HFFc6 (cell line): Measurements from ENCODE around the gene SRPX2. TPM values are rescaled to one million over a fixed set of nuclear protein-coding genes. Genes with fewer than 3 reads are reported as not detected.

Source experiments
- DNase-seq: peaks from one replicate; pipeline ENCODE4 v3.0.0-alpha.2; 2018
- H3K27ac Mint-ChIP-seq: 2 replicates; pipeline ENCODE4 v1.8.0; 2020; ENCODE audit warnings: mild to moderate bottlenecking, mixed read lengths
- H3K27me3 Mint-ChIP-seq: 2 replicates; pipeline ENCODE4 v1.8.0; 2021; ENCODE audit warnings: mild to moderate bottlenecking, moderate library complexity, mixed read lengths; ENCODE audit not compliant: insufficient read depth
- H3K36me3 Mint-ChIP-seq: 2 replicates; pipeline ENCODE4 v1.8.0; 2021; ENCODE audit warnings: low read depth, mixed read lengths
- H3K4me1 Mint-ChIP-seq: 2 replicates; pipeline ENCODE4 v1.8.0; 2020; ENCODE audit warnings: low read depth, mixed read lengths
- H3K4me3 Mint-ChIP-seq: 2 replicates; pipeline ENCODE4 v1.8.0; 2020; ENCODE audit warnings: mild to moderate bottlenecking, moderate library complexity, mixed read lengths
- H3K9me3 Mint-ChIP-seq: 2 replicates; pipeline ENCODE4 v1.8.0; 2020; ENCODE audit warnings: mild to moderate bottlenecking, mixed read lengths
- total RNA-seq, 6 experiments: library from RNA; stranded (reverse); fragmentation: NEBNext Ultra II Directional; extraction: Animal tissue kit (Norgen Biotek cat#: 25700); gene quantifications; 2 replicates in 1 of 6; 3 replicates in 5 of 6; pipeline ENCODE4 v1.2.3, GENCODE V29; 2021
- TF ChIP-seq, protein P1 (sequence below): fragments of 200-600 bp; sonication (generic); IDR thresholded peaks from 2 replicates; pipeline ENCODE4 v1.5.0; 2021; ENCODE audit warnings: antibody characterized with exemption, mild to moderate bottlenecking

Gene SRPX2
- total RNA-seq, 6 experiments from 2014 or later, result 16.8 to 32.0 (median 23.7) TPM

DNA sequence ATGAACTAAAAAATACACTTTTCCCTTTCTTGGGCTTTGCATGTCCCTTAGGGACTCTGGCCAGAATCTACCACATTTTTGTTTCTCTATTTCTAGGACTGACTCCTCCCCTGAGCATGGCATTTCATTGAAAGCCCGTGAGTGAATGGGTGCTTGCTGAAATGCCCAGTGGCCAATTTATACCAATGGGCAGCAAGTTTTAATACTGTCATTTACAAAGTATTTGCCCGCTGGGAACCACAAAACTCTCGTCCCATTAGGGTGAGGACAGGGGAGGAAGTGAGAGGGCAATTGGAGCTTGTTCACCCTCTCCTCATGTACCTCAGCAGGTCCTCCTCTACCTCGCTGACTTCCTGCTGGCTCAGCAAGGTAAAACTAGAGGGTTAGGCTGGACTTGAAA is 1.1 kb downstream of the SRPX2 start:
- peaks cover 77% of the 10 kb centered on the region for H3K4me1 Mint-ChIP-seq
- no peaks in the 10 kb centered on the region for H3K36me3 Mint-ChIP-seq
- H3K27me3 Mint-ChIP-seq, result peaks cover 1% of the 10 kb centered on the region
- TF ChIP-seq, protein P1, sequence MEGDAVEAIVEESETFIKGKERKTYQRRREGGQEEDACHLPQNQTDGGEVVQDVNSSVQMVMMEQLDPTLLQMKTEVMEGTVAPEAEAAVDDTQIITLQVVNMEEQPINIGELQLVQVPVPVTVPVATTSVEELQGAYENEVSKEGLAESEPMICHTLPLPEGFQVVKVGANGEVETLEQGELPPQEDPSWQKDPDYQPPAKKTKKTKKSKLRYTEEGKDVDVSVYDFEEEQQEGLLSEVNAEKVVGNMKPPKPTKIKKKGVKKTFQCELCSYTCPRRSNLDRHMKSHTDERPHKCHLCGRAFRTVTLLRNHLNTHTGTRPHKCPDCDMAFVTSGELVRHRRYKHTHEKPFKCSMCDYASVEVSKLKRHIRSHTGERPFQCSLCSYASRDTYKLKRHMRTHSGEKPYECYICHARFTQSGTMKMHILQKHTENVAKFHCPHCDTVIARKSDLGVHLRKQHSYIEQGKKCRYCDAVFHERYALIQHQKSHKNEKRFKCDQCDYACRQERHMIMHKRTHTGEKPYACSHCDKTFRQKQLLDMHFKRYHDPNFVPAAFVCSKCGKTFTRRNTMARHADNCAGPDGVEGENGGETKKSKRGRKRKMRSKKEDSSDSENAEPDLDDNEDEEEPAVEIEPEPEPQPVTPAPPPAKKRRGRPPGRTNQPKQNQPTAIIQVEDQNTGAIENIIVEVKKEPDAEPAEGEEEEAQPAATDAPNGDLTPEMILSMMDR, result no peak
- peak overlapping the region; percentile 91 for H3K27ac Mint-ChIP-seq
- H3K9me3 Mint-ChIP-seq, result no peaks in the 10 kb centered on the region
- peak overlapping the region; percentile 91 for H3K4me3 Mint-ChIP-seq
- peak; percentile 16 for DNase-seq

DNA sequence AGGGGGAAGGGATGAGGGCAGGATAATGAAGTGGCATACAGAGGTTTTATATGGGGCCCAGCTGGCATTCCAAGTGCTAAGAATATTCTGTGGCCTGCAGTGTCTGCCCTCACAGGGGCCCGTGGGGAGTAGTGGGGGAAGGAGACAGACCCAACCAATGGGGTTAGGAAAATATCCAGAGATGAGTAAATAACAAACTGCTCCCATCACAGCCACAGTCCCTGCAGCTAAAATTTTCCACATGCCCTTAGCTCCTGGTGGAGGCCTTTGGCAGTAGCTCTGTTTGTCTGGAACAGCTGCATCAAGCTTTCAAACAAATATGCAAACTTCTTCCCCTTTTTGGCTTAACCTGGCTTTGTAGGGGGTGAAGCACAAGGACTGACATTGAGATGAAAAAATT is 3.1 kb downstream of the SRPX2 start:
- Mint-ChIP-seq H3K27ac (peak overlapping the region; percentile 99), H3K9me3 (no peaks in the 10 kb centered on the region), H3K4me1 (peaks cover 94% of the 10 kb centered on the region), H3K36me3 (peaks cover 3% of the 10 kb centered on the region), H3K27me3 (peaks cover 1% of the 10 kb centered on the region), H3K4me3 (peak overlapping the region; percentile 34; the same call in 1 of the 2 replicates)
- no peak for DNase-seq
- TF ChIP-seq, protein P1, result no peak

DNA sequence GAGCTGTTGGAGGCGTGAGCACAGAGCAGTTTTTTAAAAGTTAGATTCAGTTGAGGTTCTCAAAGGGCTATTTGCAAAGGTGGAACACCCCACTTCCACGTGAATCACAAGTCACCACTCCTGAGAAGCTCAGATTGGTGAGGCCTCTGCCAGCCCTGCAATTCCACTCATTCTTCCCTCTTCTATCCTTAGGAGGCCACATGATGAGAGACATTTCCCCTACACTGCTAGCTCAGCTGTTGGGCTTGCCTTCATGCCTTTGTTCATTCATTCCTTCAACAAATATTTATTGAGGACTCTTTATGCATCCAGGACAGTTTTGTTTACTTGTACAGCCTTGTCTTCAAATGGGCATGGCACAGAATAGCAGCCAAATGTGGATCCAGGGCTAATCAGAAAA is 3.7 kb downstream of the SRPX2 start:
- no peak for DNase-seq
- H3K27me3 Mint-ChIP-seq, result peaks cover 1% of the 10 kb centered on the region
- H3K4me3 Mint-ChIP-seq, result peak overlapping the region; percentile 34; the same call in 1 of the 2 replicates
- peaks cover 8% of the 10 kb centered on the region for H3K36me3 Mint-ChIP-seq
- TF ChIP-seq, protein P1, result no peak
- H3K9me3 Mint-ChIP-seq, result no peaks in the 10 kb centered on the region
- H3K4me1 Mint-ChIP-seq, result peaks cover 94% of the 10 kb centered on the region
- H3K27ac Mint-ChIP-seq, result peak overlapping the region; percentile 99

DNA sequence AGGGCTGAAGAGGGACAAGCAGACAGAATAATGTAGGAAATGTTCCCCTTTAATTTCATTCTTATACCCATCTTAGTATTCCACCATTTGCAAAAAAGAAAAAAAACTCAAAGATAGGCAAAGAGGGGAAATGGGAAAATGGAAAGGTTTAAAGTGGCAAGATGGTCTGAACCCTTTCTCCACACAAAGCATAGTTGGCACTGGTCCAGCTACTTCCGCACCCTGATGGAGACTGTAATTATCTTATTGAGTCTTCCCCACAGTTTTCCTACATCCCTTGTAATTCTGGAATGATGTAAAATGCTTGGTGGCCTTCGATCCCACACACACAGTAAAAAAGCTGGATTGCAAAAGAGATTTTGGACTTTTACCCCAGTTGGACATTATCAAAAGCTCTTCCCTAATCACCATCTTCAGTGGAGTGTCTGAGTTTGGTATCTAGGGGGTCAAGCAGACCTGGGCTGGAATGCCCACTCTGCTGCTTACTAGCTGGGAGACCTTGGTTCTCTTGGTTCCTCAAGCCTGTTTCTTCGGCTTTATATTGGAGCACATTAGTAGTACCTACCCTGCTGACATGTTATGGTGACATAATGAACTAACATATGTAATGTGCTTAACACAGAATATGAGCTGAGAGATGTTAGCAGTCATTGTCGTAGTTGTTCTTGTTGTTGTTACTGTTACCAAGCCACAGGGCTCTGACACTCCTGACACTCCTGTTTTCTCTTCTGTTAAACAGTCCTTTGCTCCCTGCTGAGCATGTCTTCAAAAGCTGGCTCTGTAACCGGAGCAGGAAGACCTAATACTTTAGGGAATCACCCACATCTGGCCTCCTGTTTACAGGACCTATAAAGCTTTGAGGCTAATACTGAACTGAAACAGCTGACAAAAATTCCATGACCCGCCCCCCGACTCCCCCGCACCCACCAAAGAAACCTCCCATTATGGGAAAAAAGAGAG is 4.7 kb downstream of the SRPX2 start:
- TF ChIP-seq, protein P1, result no peak
- peak; percentile 49 for DNase-seq
- Mint-ChIP-seq H3K27ac (peak overlapping the region; percentile 99), H3K4me1 (peaks cover 93% of the 10 kb centered on the region), H3K4me3 (peak overlapping the region; percentile 83), H3K9me3 (no peaks in the 10 kb centered on the region), H3K36me3 (peaks cover 8% of the 10 kb centered on the region), H3K27me3 (peaks cover 1% of the 10 kb centered on the region)

DNA sequence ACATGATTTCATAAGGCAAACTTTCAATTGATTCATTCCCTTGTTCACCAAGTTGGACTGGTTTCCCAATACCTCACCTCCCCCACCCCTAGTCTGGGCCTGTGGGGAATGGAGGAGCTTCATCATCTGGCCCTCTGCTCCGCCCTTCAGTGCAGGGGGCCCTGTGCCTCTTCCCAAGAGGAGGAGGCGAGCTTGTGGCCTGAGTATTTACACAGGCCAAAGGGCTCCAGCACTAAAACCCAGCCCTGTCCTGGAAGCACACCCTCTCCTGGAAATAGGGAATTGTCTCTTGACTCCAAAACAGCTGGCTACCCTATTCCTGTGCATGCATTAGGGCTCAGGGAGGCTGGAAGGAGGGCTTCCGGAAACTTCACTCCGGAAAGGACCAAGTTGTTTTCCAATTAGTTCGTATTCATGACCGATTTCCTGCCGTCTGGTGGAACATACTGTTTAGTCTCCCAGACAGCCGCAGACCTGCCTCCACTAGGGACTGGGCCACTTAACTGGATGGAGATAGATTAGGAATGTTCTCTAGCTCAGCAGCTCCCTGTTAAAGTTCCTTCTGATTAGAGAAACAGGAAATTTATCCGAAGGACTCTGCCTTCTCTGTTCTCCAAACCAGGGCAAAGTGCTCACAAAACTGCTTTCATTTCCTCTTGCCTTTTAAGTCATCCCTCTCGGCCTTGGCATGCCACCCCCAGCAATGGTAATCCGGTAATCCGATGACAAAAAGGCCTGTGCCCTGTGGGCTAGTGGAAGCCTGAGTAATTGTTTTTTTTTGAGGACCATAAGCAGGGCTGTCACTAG is 5.8 kb downstream of the SRPX2 start:
- Mint-ChIP-seq H3K4me1 (peaks cover 89% of the 10 kb centered on the region), H3K27me3 (peaks cover 1% of the 10 kb centered on the region), H3K36me3 (peaks cover 8% of the 10 kb centered on the region), H3K27ac (peak overlapping the region; percentile 99), H3K9me3 (no peaks in the 10 kb centered on the region), H3K4me3 (peak overlapping the region; percentile 83)
- peak; percentile 82 for DNase-seq
- TF ChIP-seq, protein P1, result peak; percentile 23; the same call in 1 of the 2 replicates
